ENCODE results near the gene SLC35B2. TPM values are rescaled to one million over a fixed set of nuclear protein-coding genes. Genes with fewer than 3 reads are reported as not detected.

Gene SLC35B2
- total RNA-seq, 1 experiment from 2014 or later: 90.6 TPM

- Histone ChIP-seq H3K9ac (ENCODE audit: low read length) (no peak overlapping the region), H3K4me1 (ENCODE audit: insufficient read depth, low read length) (peaks cover 10% of the 10 kb centered on the region), H3K9me2 (replicated peaks; ENCODE audit: low read length) (no peaks in the 10 kb centered on the region), H3K4me2 (ENCODE audit: low read length) (no peak overlapping the region), H3K36me3 (ENCODE audit: low read depth, low read length) (peaks cover 8% of the 10 kb centered on the region), H3F3A (ENCODE audit: low read length, unreplicated experiment) (no peaks in the 10 kb centered on the region), H4K20me1 (ENCODE audit: low read length) (peaks cover 5% of the 10 kb centered on the region; the same call in 1 of the 2 replicates), H3K4me3 (ENCODE audit: low read length) (no peak overlapping the region), H2AFZ (ENCODE audit: low read length) (no peak overlapping the region), H3K9me3 (ENCODE audit: low read length) (no peaks in the 10 kb centered on the region), H3K27ac (ENCODE audit: low read length) (no peak overlapping the region), H3K79me2 (ENCODE audit: low read length) (peaks cover 32% of the 10 kb centered on the region), H3K27me3 (ENCODE audit: low read length) (no peaks in the 10 kb centered on the region)
- intact Hi-C loops (cut with micrococcal nuclease): no loop called here
- no TSS peak for BruUV-seq (replicated peaks)
- CTCF ChIA-PET: no interaction called here
- POLR2A ChIA-PET (ENCODE audit: unreplicated experiment): no interaction called here
- DNase-seq (no peak), ATAC-seq (no peak)
- TF ChIP-seq, protein P1, sequence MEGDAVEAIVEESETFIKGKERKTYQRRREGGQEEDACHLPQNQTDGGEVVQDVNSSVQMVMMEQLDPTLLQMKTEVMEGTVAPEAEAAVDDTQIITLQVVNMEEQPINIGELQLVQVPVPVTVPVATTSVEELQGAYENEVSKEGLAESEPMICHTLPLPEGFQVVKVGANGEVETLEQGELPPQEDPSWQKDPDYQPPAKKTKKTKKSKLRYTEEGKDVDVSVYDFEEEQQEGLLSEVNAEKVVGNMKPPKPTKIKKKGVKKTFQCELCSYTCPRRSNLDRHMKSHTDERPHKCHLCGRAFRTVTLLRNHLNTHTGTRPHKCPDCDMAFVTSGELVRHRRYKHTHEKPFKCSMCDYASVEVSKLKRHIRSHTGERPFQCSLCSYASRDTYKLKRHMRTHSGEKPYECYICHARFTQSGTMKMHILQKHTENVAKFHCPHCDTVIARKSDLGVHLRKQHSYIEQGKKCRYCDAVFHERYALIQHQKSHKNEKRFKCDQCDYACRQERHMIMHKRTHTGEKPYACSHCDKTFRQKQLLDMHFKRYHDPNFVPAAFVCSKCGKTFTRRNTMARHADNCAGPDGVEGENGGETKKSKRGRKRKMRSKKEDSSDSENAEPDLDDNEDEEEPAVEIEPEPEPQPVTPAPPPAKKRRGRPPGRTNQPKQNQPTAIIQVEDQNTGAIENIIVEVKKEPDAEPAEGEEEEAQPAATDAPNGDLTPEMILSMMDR (conservative IDR thresholded peaks at IDR 0.05; ENCODE audit: low read depth, low read length): no peak
- TF ChIP-seq EZH2phosphoT487 (IDR thresholded peaks at IDR 0.05; ENCODE audit: borderline replicate concordance, low read length) (no peak), EZH2 (IDR thresholded peaks at IDR 0.05; ENCODE audit: low read length, unreplicated experiment) (no peak)
Measured at GRCh38 chr6:44227148-44227793, 30.1 kb downstream of the SLC35B2 start.

GRCh38 chr6:44226368-44227147, 30.8 kb downstream of the SLC35B2 start:
- no peak overlapping the region for H3K4me2 ChIP-seq (ENCODE audit: low read length)
- H2AFZ ChIP-seq (ENCODE audit: low read length): no peak overlapping the region
- no peaks in the 10 kb centered on the region for H3K9me2 ChIP-seq (replicated peaks; ENCODE audit: low read length)
- ChIA-PET CTCF (no interaction called here), POLR2A (ENCODE audit: unreplicated experiment) (no interaction called here)
- peaks cover 5% of the 10 kb centered on the region; the same call in 1 of the 2 replicates for H4K20me1 ChIP-seq (ENCODE audit: low read length)
- H3K27me3 ChIP-seq (ENCODE audit: low read length): no peaks in the 10 kb centered on the region
- peaks cover 5% of the 10 kb centered on the region; the same call in 1 of the 2 replicates for H3K36me3 ChIP-seq (ENCODE audit: low read depth, low read length)
- H3K9ac ChIP-seq (ENCODE audit: low read length): no peak overlapping the region
- BruUV-seq (replicated peaks): no TSS peak
- DNase-seq: no peak
- H3F3A ChIP-seq (ENCODE audit: low read length, unreplicated experiment): no peaks in the 10 kb centered on the region
- H3K79me2 ChIP-seq (ENCODE audit: low read length): peaks cover 32% of the 10 kb centered on the region
- H3K9me3 ChIP-seq (ENCODE audit: low read length): no peaks in the 10 kb centered on the region
- H3K27ac ChIP-seq (ENCODE audit: low read length): no peak overlapping the region
- intact Hi-C loops (cut with micrococcal nuclease): no loop called here
- TF ChIP-seq, protein P1 (conservative IDR thresholded peaks at IDR 0.05; ENCODE audit: low read depth, low read length): no peak
- TF ChIP-seq EZH2 (IDR thresholded peaks at IDR 0.05; ENCODE audit: low read length, unreplicated experiment) (no peak), EZH2phosphoT487 (IDR thresholded peaks at IDR 0.05; ENCODE audit: borderline replicate concordance, low read length) (no peak)
- peaks cover 14% of the 10 kb centered on the region for H3K4me1 ChIP-seq (ENCODE audit: insufficient read depth, low read length)
- no peak for ATAC-seq
- no peak overlapping the region for H3K4me3 ChIP-seq (ENCODE audit: low read length)
